DOHH2 (cell line): ENCODE results near the gene BOLA3.
"Not testable (repeated sequence)": the region's sequence is repeated elsewhere in the genome, so short reads cannot be mapped to it uniquely, and the experiment has no call there.

ENCODE experiments used
- H3F3A ChIP-seq: fragments of 200-600 bp; sonication (generic), shearing (Covaris generic); 2 replicates; pipeline ENCODE4 v1.6.0; 2016; ENCODE audit warnings: antibody characterized with exemption, mild to moderate bottlenecking; ENCODE audit not compliant: control insufficient read depth, insufficient read depth
- H3K27ac ChIP-seq: fragments of 200-600 bp; sonication (generic); 2 replicates; pipeline ENCODE4 v1.5.1; 2014; ENCODE audit warnings: low read depth, mild to moderate bottlenecking, low read length, moderate library complexity
- H3K27me3 ChIP-seq: fragments of 200-600 bp; sonication (generic); 2 replicates; pipeline ENCODE4 v1.6.1; 2014; ENCODE audit warnings: mild to moderate bottlenecking, low read length, mixed read lengths; ENCODE audit not compliant: control insufficient read depth
- H3K36me3 ChIP-seq: fragments of 200-600 bp; sonication (generic); 2 replicates; pipeline ENCODE4 v1.6.1; 2014; ENCODE audit warnings: mild to moderate bottlenecking, low read length, moderate library complexity, mixed read lengths; ENCODE audit not compliant: control insufficient read depth
- H3K4me1 ChIP-seq: fragments of 200-600 bp; sonication (generic); 2 replicates; pipeline ENCODE4 v1.6.1; 2014; ENCODE audit warnings: mild to moderate bottlenecking, low read length, mixed read lengths; ENCODE audit not compliant: control insufficient read depth
- H3K4me2 ChIP-seq: fragments of 200-600 bp; sonication (generic); 2 replicates; pipeline ENCODE4 v1.6.0; 2014; ENCODE audit warnings: mild to moderate bottlenecking, low read length, moderate library complexity
- H3K4me3 ChIP-seq: fragments of 200-600 bp; sonication (generic); 2 replicates; pipeline ENCODE4 v1.5.1; 2014; ENCODE audit warnings: mild to moderate bottlenecking, low read length, mixed read lengths
- H3K79me2 ChIP-seq: fragments of 200-600 bp; sonication (generic); 2 replicates; pipeline ENCODE4 v1.6.1; 2014; ENCODE audit warnings: mild to moderate bottlenecking, low read length, mixed read lengths; ENCODE audit not compliant: control insufficient read depth
- H3K9me2 ChIP-seq: fragments of 200-600 bp; sonication (generic); replicated peaks from 2 replicates; pipeline ENCODE4 v1.6.1; 2014; ENCODE audit warnings: mild to moderate bottlenecking, low read length, mixed read lengths; ENCODE audit not compliant: control insufficient read depth
- H3K9me3 ChIP-seq: fragments of 200-600 bp; sonication (generic); 2 replicates; pipeline ENCODE4 v1.6.1; 2014; ENCODE audit warnings: antibody characterized with exemption, low read length, mixed read lengths; ENCODE audit not compliant: control insufficient read depth, insufficient read depth
- H4K20me1 ChIP-seq: fragments of 200-600 bp; sonication (generic); 2 replicates; pipeline ENCODE4 v1.6.0; 2014; ENCODE audit warnings: low read depth, mild to moderate bottlenecking, antibody characterized with exemption, low read length, moderate library complexity; ENCODE audit not compliant: control insufficient read depth, insufficient read depth
- CTCF ChIP-seq: fragments of 200-600 bp; sonication (generic); IDR thresholded peaks from one replicate; pipeline ENCODE4 v1.5.1; 2014; ENCODE audit warnings: antibody characterized with exemption, mild to moderate bottlenecking, low read depth, low read length; ENCODE audit not compliant: poor library complexity, severe bottlenecking
- EZH2phosphoT487 ChIP-seq: fragments of 200-600 bp; sonication (generic); IDR thresholded peaks from 2 replicates; pipeline ENCODE4 v1.6.1; 2017; ENCODE audit warnings: borderline replicate concordance, mild to moderate bottlenecking, antibody characterized with exemption, low read length, moderate library complexity, mixed read lengths

Gene BOLA3

GRCh38 chr2:74091391-74091790 lies 56.3 kb downstream of the BOLA3 start:
- Histone ChIP-seq H4K20me1 (no peaks in the 10 kb centered on the region), H3K4me2 (no peak overlapping the region), H3K4me3 (no peak overlapping the region), H3F3A (0 out of 2 replicates have a peak, but pooled peaks cover 4% of the 10 kb centered on the region), H3K9me3 (no peaks in the 10 kb centered on the region), H3K4me1 (no peaks in the 10 kb centered on the region), H3K9me2 (no peaks in the 10 kb centered on the region), H3K79me2 (no peaks in the 10 kb centered on the region), H3K27me3 (no peaks in the 10 kb centered on the region), H3K36me3 (peaks cover 66% of the 10 kb centered on the region), H3K27ac (no peak overlapping the region)
- TF ChIP-seq CTCF (no peak), EZH2phosphoT487 (no peak)

DNA sequence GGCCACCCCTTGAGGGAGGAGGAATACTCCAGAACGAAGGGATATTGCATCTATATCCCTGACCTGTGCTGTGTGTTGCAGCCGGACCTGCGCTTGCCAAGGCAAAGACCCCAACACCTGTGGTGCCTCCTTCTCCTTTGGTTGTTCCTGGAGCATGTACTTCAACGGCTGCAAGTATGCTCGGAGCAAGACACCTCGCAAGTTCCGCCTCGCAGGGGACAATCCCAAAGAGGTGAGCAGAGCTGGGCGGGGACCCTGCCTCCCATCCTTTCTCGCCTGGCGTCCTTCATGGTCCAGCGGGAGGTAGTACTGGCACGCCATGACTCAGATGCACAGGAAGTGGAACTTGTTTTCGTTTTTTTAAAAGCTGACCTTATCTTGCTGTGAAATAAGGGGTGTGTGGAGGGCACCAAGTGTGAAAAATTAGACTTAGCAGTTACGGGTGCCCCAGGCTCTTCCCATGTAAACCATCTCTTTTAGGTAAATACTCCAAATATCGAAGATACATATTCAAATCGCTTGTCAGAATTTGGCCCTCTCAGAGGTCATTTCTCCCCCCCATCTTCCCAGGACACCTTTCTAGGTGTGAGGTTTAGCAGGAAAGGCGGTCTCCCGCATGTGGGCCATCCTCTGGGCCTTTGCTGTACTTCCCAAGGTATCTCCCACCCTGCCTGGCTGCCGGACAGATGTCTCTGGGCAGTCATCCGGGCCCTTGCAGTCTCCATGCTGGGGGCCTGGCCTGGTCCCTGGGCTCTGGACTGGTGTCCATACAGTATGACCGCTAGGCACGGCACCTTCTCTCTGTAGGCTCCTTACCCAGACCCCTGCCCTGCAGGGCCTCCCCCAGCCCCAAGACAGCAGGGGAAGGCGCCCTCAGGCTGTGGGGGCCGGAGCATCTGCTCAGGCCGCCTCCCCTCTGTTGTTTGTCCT lies 57.6 kb downstream of the BOLA3 start:
- no peaks in the 10 kb centered on the region for H3K4me1 ChIP-seq
- no peaks in the 10 kb centered on the region for H3K79me2 ChIP-seq
- no peaks in the 10 kb centered on the region for H3K9me2 ChIP-seq
- no peak overlapping the region for H3K4me2 ChIP-seq
- no peaks in the 10 kb centered on the region for H3F3A ChIP-seq
- H3K27me3 ChIP-seq = no peaks in the 10 kb centered on the region
- peaks cover 69% of the 10 kb centered on the region for H3K36me3 ChIP-seq
- H3K9me3 ChIP-seq = no peaks in the 10 kb centered on the region
- no peak overlapping the region for H3K27ac ChIP-seq
- no peak for TF ChIP-seq CTCF
- TF ChIP-seq EZH2phosphoT487 = no peak
- H4K20me1 ChIP-seq = no peaks in the 10 kb centered on the region
- H3K4me3 ChIP-seq = no peak overlapping the region

DNA sequence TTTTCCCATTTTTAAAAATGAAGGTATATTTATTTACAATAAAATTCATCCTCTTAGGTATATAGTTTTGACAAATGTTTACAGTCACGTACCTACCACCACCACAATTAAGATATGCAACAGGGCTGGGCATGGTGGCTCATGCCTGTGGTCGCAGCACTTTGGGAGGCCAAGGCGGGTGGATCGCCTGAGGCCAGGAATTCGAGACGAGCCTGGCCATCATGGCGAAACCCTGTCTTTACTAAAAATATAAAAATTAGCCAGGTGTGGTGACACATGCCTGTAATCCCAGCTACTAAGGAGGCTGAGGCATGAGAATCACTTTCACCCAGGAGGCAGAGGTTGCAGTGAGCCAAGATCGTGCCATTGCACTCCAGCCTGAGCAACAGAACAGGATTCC lies 59.0 kb downstream of the BOLA3 start:
- not testable (repeated sequence) for H4K20me1 ChIP-seq, H3K9me3 ChIP-seq, H3K4me2 ChIP-seq, H3K4me1 ChIP-seq, H3K4me3 ChIP-seq, H3F3A ChIP-seq, H3K27ac ChIP-seq, H3K79me2 ChIP-seq, H3K27me3 ChIP-seq, H3K9me2 ChIP-seq
- H3K36me3 ChIP-seq = peaks cover 65% of the 10 kb centered on the region

- Histone ChIP-seq H4K20me1 (no peaks in the 10 kb centered on the region), H3K36me3 (peaks cover 66% of the 10 kb centered on the region), H3F3A (no peaks in the 10 kb centered on the region), H3K4me2 (no peak overlapping the region), H3K9me3 (no peaks in the 10 kb centered on the region), H3K9me2 (no peaks in the 10 kb centered on the region), H3K4me3 (no peak overlapping the region), H3K79me2 (no peaks in the 10 kb centered on the region), H3K27ac (no peak overlapping the region), H3K4me1 (no peaks in the 10 kb centered on the region), H3K27me3 (no peaks in the 10 kb centered on the region)
- no peak for TF ChIP-seq EZH2phosphoT487
- no peak for TF ChIP-seq CTCF
Measured at GRCh38 chr2:74087696-74088095, 60.0 kb downstream of the BOLA3 start.
